K562 (cell line): Measurements from ENCODE around the gene GCDH. TPM values are rescaled to one million over a fixed set of nuclear protein-coding genes. Genes with fewer than 3 reads are reported as not detected.
A peak's percentile ranks its signal among the peaks of the same experiment; 100 is the strongest.

Experiments used
- ATAC-seq: fragments of 200-7000 bp; cut with Tn5 transposase; 3 replicates; pipeline ENCODE4 v1.9.1; 2020; ENCODE audit warnings: moderate library complexity
- BruUV-seq: library from RNA; stranded (reverse); fragments of 400-500 nt; replicated peaks from 2 replicates; lab custom pipeline; 2021; lab: Mats Ljungman, UMichigan
- CTCF ChIA-PET: fragments of 300-600 bp; formaldehyde crosslinking; extraction: SDS; loops from one replicate; lab custom pipeline; 2021; ENCODE audit warnings: low intra/inter-chr PET ratio; lab: Yijun Ruan, JAX
- POLR2A ChIA-PET: fragments of 300-600, 350-650 bp; sonication (Branson Sonifier 250); formaldehyde crosslinking; extraction: SDS; loops from one replicate; lab custom pipeline; 2021; ENCODE audit warnings: antibody characterized with exemption, inconsistent platforms; lab: Yijun Ruan, JAX
- DNase-seq, 4 experiments: peaks; one replicate each; pipeline versions ENCODE4 v3.0.0 to v3.0.0-alpha.2; 2011 to 2018; ENCODE audit warnings: low spot score in 3 of 4, mixed read lengths in 3 of 4; ENCODE audit errors: extremely low read depth in 1 of 4
- FAIRE-seq: peaks from 2 replicates; lab custom pipeline; 2011; peaks lifted over from hg19 to GRCh38; lab: Jason Lieb, UNC
- H2AFZ ChIP-seq: 2 replicates; pipeline ENCODE4 v1.6.0; 2011; ENCODE audit warnings: low read depth, low read length, control low read depth, inconsistent platforms
- H3K27ac ChIP-seq: fragments of 200-600 bp; 3 replicates; pipeline ENCODE4 v1.8.0; 2011; ENCODE audit warnings: low read depth, mild to moderate bottlenecking, control low read depth, inconsistent platforms, low read length, moderate library complexity, mixed read lengths; ENCODE audit errors: extremely low read depth
- H3K27me3 ChIP-seq, 2 experiments: fragments of 300-600 bp in 1 of 2; 2 replicates in 1 of 2; 3 replicates in 1 of 2; pipeline versions ENCODE4 v1.6.0 to v1.8.0; 2011; ENCODE audit warnings: inconsistent platforms in 2 of 2, low read length in 2 of 2, mild to moderate bottlenecking in 1 of 2, mixed read lengths in 1 of 2, moderate library complexity in 1 of 2; ENCODE audit not compliant: control insufficient read depth in 2 of 2, insufficient read depth in 2 of 2
- H3K36me3 ChIP-seq: fragments of 300-600 bp; 3 replicates; pipeline ENCODE4 v1.8.0; 2011; ENCODE audit warnings: mild to moderate bottlenecking, low read length, inconsistent platforms; ENCODE audit not compliant: control insufficient read depth, insufficient read depth
- H3K4me1 ChIP-seq, 2 experiments: fragments of 200-600 bp in 1 of 2; replicated peaks in 1 of 2; 2 replicates in 1 of 2; 3 replicates in 1 of 2; pipeline versions ENCODE4 v1.5.1 to v1.8.0; 2011; ENCODE audit warnings: inconsistent platforms in 2 of 2, low read length in 2 of 2, mild to moderate bottlenecking in 1 of 2, mixed read lengths in 1 of 2, moderate library complexity in 1 of 2; ENCODE audit not compliant: control insufficient read depth in 2 of 2, insufficient read depth in 2 of 2
- H3K4me2 ChIP-seq: 2 replicates; pipeline ENCODE4 v1.6.1; 2011; ENCODE audit warnings: low read length, control low read depth, inconsistent platforms, mixed read lengths; ENCODE audit not compliant: insufficient read depth
- H3K4me3 ChIP-seq: fragments of 200-600 bp; sonication (generic), shearing (Covaris generic); 2 replicates; pipeline ENCODE4 v1.5.1; 2016; ENCODE audit warnings: control low read depth, inconsistent platforms
- H3K79me2 ChIP-seq: fragments of 200-600 bp; 3 replicates; pipeline ENCODE4 v1.8.0; 2011; ENCODE audit warnings: low read length, inconsistent platforms; ENCODE audit not compliant: control insufficient read depth, insufficient read depth
- H3K9ac ChIP-seq, 2 experiments: 2 replicates each; pipeline versions ENCODE4 v1.6.0 to v1.6.1; 2011; ENCODE audit warnings: low read depth in 2 of 2, low read length in 2 of 2, control low read depth in 1 of 2, inconsistent platforms in 1 of 2, mild to moderate bottlenecking in 1 of 2, mixed read lengths in 1 of 2; ENCODE audit not compliant: insufficient read depth in 1 of 2
- H3K9me1 ChIP-seq: one replicate; pipeline ENCODE4 v1.6.0; 2011; ENCODE audit warnings: inconsistent platforms, mild to moderate bottlenecking, low read length, moderate library complexity; ENCODE audit not compliant: control insufficient read depth, insufficient read depth
- H3K9me3 ChIP-seq: replicated peaks from 2 replicates; pipeline ENCODE4 v1.5.1; 2011; ENCODE audit warnings: low read depth, low read length, inconsistent platforms; ENCODE audit not compliant: control insufficient read depth, insufficient read depth
- H4K20me1 ChIP-seq: replicated peaks from 2 replicates; pipeline ENCODE4 v1.6.1; 2011; ENCODE audit warnings: low read length, inconsistent platforms, mixed read lengths; ENCODE audit not compliant: control insufficient read depth, insufficient read depth
- HOMEZ ChIP-seq: fragments of 250-450 bp; sonication (Bioruptor Pico); IDR thresholded peaks from 2 replicates; pipeline ENCODE4 v1.4.0; 2020; ENCODE audit warnings: mild to moderate bottlenecking, moderate library complexity
- PCBP2 ChIP-seq: fragments of 200-400 bp; formaldehyde crosslinking; IDR thresholded peaks from 2 replicates; pipeline ENCODE4 v1.6.1; 2018; ENCODE audit warnings: low read length, low read depth, mild to moderate bottlenecking, moderate library complexity; ENCODE audit not compliant: poor library complexity, severe bottlenecking
- RCOR1 ChIP-seq, 2 experiments: IDR thresholded peaks; 2 replicates each; pipeline ENCODE4 v1.6.1; 2012; ENCODE audit warnings: low read depth in 2 of 2, low read length in 2 of 2, borderline replicate concordance in 1 of 2, improper control_type of control experiment in 1 of 2
- SP2 ChIP-seq: IDR thresholded peaks from 2 replicates; pipeline ENCODE4 v1.6.1; 2011; ENCODE audit warnings: mild to moderate bottlenecking, low read depth, low read length, moderate library complexity; ENCODE audit not compliant: poor library complexity, severe bottlenecking; ENCODE audit errors: extremely low read depth
- TFAP4 ChIP-seq: sonication (generic); formaldehyde crosslinking; IDR thresholded peaks from 2 replicates; pipeline ENCODE4 v1.8.0; 2022; ENCODE audit warnings: missing genetic modification reagents, mild to moderate bottlenecking, moderate library complexity, borderline replicate concordance
- WGBS: fragments of 100-300 bp; shearing (Covaris generic); methylation state at CpG from one replicate; pipeline ENCODE4 v1.1.6; 2016; ENCODE audit warnings: low coverage, mixed read lengths; ENCODE audit not compliant: insufficient coverage; ENCODE audit errors: missing lambda C conversion rate; 5-methylcytosine and 5-hydroxymethylcytosine counted together
- in situ Hi-C: fragments of 300-500 bp; cut with MboI; formaldehyde crosslinking; loops from 4 replicates; pipeline ENCODE4 v1.15.0; 2018; ENCODE audit warnings: inconsistent platforms, mixed read lengths
- intact Hi-C: fragments of 100-400 bp; cut with micrococcal nuclease; formaldehyde crosslinking; loops from 2 replicates; pipeline ENCODE4 v1.14.2; 2022
- polyA plus RNA-seq, 8 experiments: library from polyadenylated mRNA; depleted of rRNA in 4 of 8; stranded (reverse) in 5 of 8; unstranded in 3 of 8; fragments of >200 nt; fragmentation: Nextera tagmentation in 2 of 8; fragmentation: Illumina TruSeq in 1 of 8; extraction: Ambion mirVana in 2 of 8; extraction: Trizol in 1 of 8; gene quantifications; 2 replicates each; pipeline versions ENCODE4 v1.2.1 to v1.2.3, GENCODE V29; 2011 to 2014; ENCODE audit warnings: inconsistent platforms in 1 of 8, missing spikeins in 1 of 8
- total RNA-seq, 7 experiments: library from RNA; depleted of rRNA in 6 of 7; stranded (reverse); fragments of >200 nt in 6 of 7; fragmentation: Illumina TruSeq in 2 of 7; extraction: Trizol in 2 of 7; gene quantifications; 2 replicates each; pipeline versions ENCODE4 v1.2.1 to v1.2.3, GENCODE V29; 2011 to 2021; ENCODE audit warnings: low replicate concordance in 1 of 7

GCDH gene
- total and polyA plus RNA-seq, 9 of the 15 experiments (the other 6 are each of a cell fraction or from before 2014, with no cell fraction given): 2.9 to 50.8 (median 19.1) TPM

GRCh38 chr19:12865746-12866415 is 25.1 kb upstream of the GCDH start:
- in situ Hi-C loops (no loop called here), intact Hi-C loops (no loop called here)
- FAIRE-seq: no peak
- Histone ChIP-seq H3K4me1 (peaks cover 8 to 38% of the 10 kb centered on the region in 2 experiments; a peak in 4 of 5 replicates), H3K36me3 (no peaks in the 10 kb centered on the region), H4K20me1 (no peaks in the 10 kb centered on the region; the same call in 1 of the 2 replicates), H3K9me1 (no peaks in the 10 kb centered on the region), H3K4me3 (no peak overlapping the region), H3K27me3 (no peaks in the 10 kb centered on the region), H3K4me2 (no peak overlapping the region), H2AFZ (no peak overlapping the region), H3K9me3 (no peaks in the 10 kb centered on the region), H3K79me2 (no peaks in the 10 kb centered on the region), H3K27ac (no peak overlapping the region), H3K9ac (no peak overlapping the region)
- no peak for ATAC-seq
- POLR2A ChIA-PET: interaction anchor here (0.9 to 1.5 kb wide), 2 partner anchors 12 to 19 kb away, joined by 3 to 4 read pairs; no protein-coding TSS in a partner anchor
- no TSS peak for BruUV-seq
- DNase-seq: no peak
- CTCF ChIA-PET: no interaction called here
- TF ChIP-seq RCOR1 (IDR thresholded peaks at IDR 0.05; ENCODE audit: borderline replicate concordance in 1 of 2, low read depth in 2 of 2, low read length in 2 of 2): no peak
- TF ChIP-seq HOMEZ (CRISPR knock-in tag): no peak
- TF ChIP-seq TFAP4 (CRISPR knock-in tag): peak; percentile 48; the same call in 1 of the 2 replicates
- TF ChIP-seq PCBP2: no peak
- TF ChIP-seq SP2: no peak
- WGBS: 66% methylated on average over 15 of the region's 19 CpGs
